Hindlimb muscle (tissue), 1 donor: ENCODE results near the gene NBPF9. TPM values are rescaled to one million over a fixed set of nuclear protein-coding genes. Genes with fewer than 3 reads are reported as not detected.
"Not testable (repeated sequence)": the region's sequence is repeated elsewhere in the genome, so short reads cannot be mapped to it uniquely, and the experiment has no call there.

Source experiments
- DNase-seq: peaks from one replicate; pipeline ENCODE4 v3.0.0-alpha.2; 2013
- polyA plus RNA-seq: library from polyadenylated mRNA; unstranded; fragments of 120-200 nt; gene quantifications from one replicate; pipeline ENCODE4 v1.2.1, GENCODE V29; 2013; ENCODE audit not compliant: insufficient read length

Gene NBPF9
- polyA plus RNA-seq, 1 donor = 35.6 TPM

GRCh38 chr1:149013513-149013912 lies 89.8 kb downstream of the NBPF9 start:
- not testable (repeated sequence) for DNase-seq

- DNase-seq = not testable (repeated sequence)
Observed at GRCh38 chr1:149012599-149012998, 90.8 kb downstream of the NBPF9 start.

GRCh38 chr1:149009761-149010160 lies 93.6 kb downstream of the NBPF9 start:
- DNase-seq = not testable (repeated sequence)

DNA sequence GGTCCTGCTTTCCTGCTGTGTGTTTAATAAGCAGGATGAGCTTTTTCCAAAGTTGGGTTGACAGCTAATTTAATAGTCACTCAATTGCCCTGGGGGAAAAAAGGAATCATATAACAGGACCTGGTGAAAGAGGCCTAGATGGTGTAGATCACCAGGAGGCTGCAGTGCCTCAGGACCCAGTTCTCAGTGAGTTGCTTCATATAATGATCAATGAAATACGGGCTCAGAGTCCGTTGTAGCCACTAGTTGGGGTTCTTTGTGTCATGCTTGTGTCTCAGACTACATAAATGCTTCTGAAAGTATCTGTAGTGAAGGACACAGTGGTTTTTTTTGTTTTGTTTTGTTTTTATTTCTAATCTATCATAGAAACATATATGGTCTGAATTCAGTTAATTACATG lies 94.6 kb downstream of the NBPF9 start:
- DNase-seq = not testable (repeated sequence)

- not testable (repeated sequence) for DNase-seq
Observed at GRCh38 chr1:149008326-149008725, 95.0 kb downstream of the NBPF9 start.
